Tibial artery (tissue), 4 donors: Measurements from ENCODE around the gene BMP6.

Source experiments
- DNase-seq, 2 donors: peaks; one replicate each; pipeline ENCODE4 v3.0.0-alpha.2; 2019
- H3K27ac ChIP-seq, 2 donors: fragments of 200-600 bp; sonication (generic) in 1 of 2; 1 replicate in 1 of 2; 2 replicates in 1 of 2; pipeline ENCODE4 v1.5.1; 2018 to 2019; ENCODE audit warnings: mild to moderate bottlenecking in 1 of 2
- H3K27me3 ChIP-seq, 2 donors: fragments of 200-600 bp; sonication (generic) in 1 of 2; one replicate each; pipeline versions ENCODE4 v1.5.1 to v1.6.0; 2016 to 2019
- H3K36me3 ChIP-seq, 3 donors: fragments of 200-600 bp; sonication (generic) in 2 of 3; one replicate each; pipeline ENCODE4 v1.5.1; 2016 to 2019; ENCODE audit warnings: mild to moderate bottlenecking in 2 of 3
- H3K4me1 ChIP-seq, 4 donors: fragments of 200-600 bp; sonication (generic) in 2 of 4; 1 replicate in 3 of 4; 2 replicates in 1 of 4; pipeline ENCODE4 v1.5.1; 2016 to 2019
- H3K4me3 ChIP-seq, 2 donors: fragments of 200-600 bp; sonication (generic) in 1 of 2; 1 replicate in 1 of 2; 2 replicates in 1 of 2; pipeline ENCODE4 v1.5.1; 2018 to 2019; ENCODE audit warnings: mild to moderate bottlenecking in 2 of 2
- H3K9me3 ChIP-seq, 3 donors: fragments of 200-600 bp; sonication (generic) in 1 of 3; one replicate each; pipeline ENCODE4 v1.5.1; 2016 to 2019
- CTCF ChIP-seq, 2 experiments: fragments of 200-600 bp in 1 of 2; fragments of 450-650 bp in 1 of 2; IDR thresholded peaks; one replicate each; pipeline ENCODE4 v1.5.1; 2017 to 2019; ENCODE audit warnings: antibody characterized with exemption in 2 of 2, mild to moderate bottlenecking in 1 of 2, moderate library complexity in 1 of 2
- intact Hi-C: fragments of 100-400 bp; cut with DNase I; formaldehyde crosslinking; loops from one replicate; pipeline ENCODE4 v1.15.0; 2023; ENCODE audit warnings: low total_unique reads

BMP6 gene

DNA sequence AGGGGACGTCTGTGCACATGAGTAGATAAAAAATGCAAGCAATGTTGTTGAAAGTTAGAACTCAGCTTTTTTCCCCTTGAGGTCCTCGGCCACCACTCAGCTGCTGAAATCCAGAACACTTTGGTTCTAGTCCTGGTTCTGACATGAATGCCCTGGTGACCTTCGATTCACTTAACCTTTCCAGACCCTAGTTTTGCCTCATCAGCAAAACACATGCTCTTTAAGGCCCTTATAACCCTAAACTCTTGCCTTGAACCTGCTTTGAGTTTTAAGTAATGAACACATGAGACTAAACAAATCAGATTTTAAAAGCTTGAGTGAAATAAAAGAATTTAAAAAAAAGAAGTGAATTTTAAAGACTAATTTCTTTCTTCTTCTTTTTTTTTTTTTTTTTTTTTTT lies 33.4 kb downstream of the BMP6 start:
- no peak for TF ChIP-seq CTCF (IDR thresholded peaks at IDR 0.05)
- Histone ChIP-seq H3K4me1 (peaks cover 0 to 6% (median 1%) of the 10 kb centered on the region in 4 donors), H3K27ac (no peak overlapping the region), H3K27me3 (peaks cover 0 to 3% of the 10 kb centered on the region in 2 donors), H3K36me3 (no peaks in the 10 kb centered on the region), H3K9me3 (no peaks in the 10 kb centered on the region), H3K4me3 (no peak overlapping the region)
- intact Hi-C loops = no loop called here
- no peak for DNase-seq

DNA sequence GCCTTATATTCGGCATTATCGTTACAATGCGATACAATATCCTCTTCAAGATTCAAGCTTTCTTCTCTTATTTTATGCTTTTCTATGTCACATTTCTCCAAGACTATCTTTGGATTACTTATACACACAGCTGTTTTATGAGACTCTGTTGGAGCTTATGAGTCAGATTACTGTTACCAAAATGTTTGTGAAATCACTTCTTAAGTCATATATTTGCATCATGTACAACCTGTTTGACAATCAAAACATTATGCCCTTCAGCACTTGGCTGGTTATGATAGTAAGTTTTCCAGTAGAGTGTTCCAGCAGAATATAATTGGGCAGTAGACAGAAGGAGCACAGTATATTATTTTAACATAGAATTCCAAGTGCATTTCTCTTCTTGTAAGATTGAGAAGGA lies 35.2 kb downstream of the BMP6 start:
- no peak for TF ChIP-seq CTCF (IDR thresholded peaks at IDR 0.05)
- peaks cover 0 to 3% of the 10 kb centered on the region in 2 donors for H3K27me3 ChIP-seq
- H3K36me3 ChIP-seq = no peaks in the 10 kb centered on the region
- intact Hi-C loops = no loop called here
- H3K9me3 ChIP-seq = no peaks in the 10 kb centered on the region
- no peak overlapping the region for H3K27ac ChIP-seq
- DNase-seq = no peak
- H3K4me1 ChIP-seq = peaks cover 0 to 6% (median 1%) of the 10 kb centered on the region in 4 donors
- H3K4me3 ChIP-seq = no peak overlapping the region

GRCh38 chr6:7762760-7763159 lies 36.9 kb downstream of the BMP6 start:
- TF ChIP-seq CTCF (IDR thresholded peaks at IDR 0.05) = no peak
- H3K27ac ChIP-seq = no peak overlapping the region
- H3K36me3 ChIP-seq = no peaks in the 10 kb centered on the region
- DNase-seq = no peak
- peaks cover 0 to 3% of the 10 kb centered on the region in 2 donors for H3K27me3 ChIP-seq
- H3K4me1 ChIP-seq = peaks cover 0 to 6% (median 1%) of the 10 kb centered on the region in 4 donors
- H3K4me3 ChIP-seq = no peak overlapping the region
- intact Hi-C loops = no loop called here
- no peaks in the 10 kb centered on the region for H3K9me3 ChIP-seq

DNA sequence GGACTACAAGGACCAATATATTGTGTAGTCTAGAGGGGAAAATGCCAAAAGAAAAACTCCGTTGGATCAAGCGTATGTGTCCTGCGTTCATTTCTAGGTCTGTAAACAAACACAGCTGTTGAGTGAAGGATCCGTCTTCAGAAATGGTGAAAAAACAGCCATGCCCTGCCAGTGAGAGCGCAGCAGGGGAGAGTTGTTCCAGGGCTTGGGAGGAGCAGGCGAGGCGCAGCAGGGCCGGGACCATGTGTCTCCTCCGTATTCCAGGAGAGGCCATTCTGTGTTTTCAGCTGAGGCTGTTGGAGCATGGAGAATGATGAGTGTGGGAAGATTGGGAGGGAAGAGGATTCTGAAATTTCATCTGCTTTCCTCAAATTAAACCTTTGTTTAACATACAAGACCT lies 38.0 kb downstream of the BMP6 start:
- Histone ChIP-seq H3K36me3 (no peaks in the 10 kb centered on the region), H3K27me3 (peaks cover 0 to 3% of the 10 kb centered on the region in 2 donors), H3K4me1 (no peaks in the 10 kb centered on the region), H3K27ac (no peak overlapping the region), H3K9me3 (no peaks in the 10 kb centered on the region), H3K4me3 (no peak overlapping the region)
- intact Hi-C loops = no loop called here
- TF ChIP-seq CTCF (IDR thresholded peaks at IDR 0.05) = no peak
- no peak for DNase-seq

- no peaks in the 10 kb centered on the region for H3K4me1 ChIP-seq
- no peak for DNase-seq
- no peak for TF ChIP-seq CTCF (IDR thresholded peaks at IDR 0.05)
- H3K4me3 ChIP-seq = no peak overlapping the region
- H3K27ac ChIP-seq = no peak overlapping the region
- H3K36me3 ChIP-seq = no peaks in the 10 kb centered on the region
- H3K27me3 ChIP-seq = peaks cover 0 to 3% of the 10 kb centered on the region in 2 donors
- intact Hi-C loops = no loop called here
- H3K9me3 ChIP-seq = no peaks in the 10 kb centered on the region
Measured at GRCh38 chr6:7765575-7766325, 39.9 kb downstream of the BMP6 start.
